GM23338 (cell line): ENCODE data around the gene KRT79. TPM values are rescaled to one million over a fixed set of nuclear protein-coding genes. Genes with fewer than 3 reads are reported as not detected.

Source experiments
- ATAC-seq: fragments of 200-7000 bp; cut with Tn5 transposase; 3 replicates; pipeline ENCODE4 v1.9.1; 2020
- DNase-seq: peaks from one replicate; pipeline ENCODE4 v3.0.0-alpha.2; 2015; ENCODE audit warnings: low spot score
- H2AFZ ChIP-seq: fragments of 200-600 bp; sonication (generic); 2 replicates; pipeline ENCODE4 v1.8.0; 2016; ENCODE audit warnings: antibody characterized with exemption, mild to moderate bottlenecking, moderate library complexity
- H3F3A ChIP-seq: fragments of 200-600 bp; sonication (generic); replicated peaks from 2 replicates; pipeline ENCODE4 v1.8.0; 2017; ENCODE audit warnings: antibody characterized with exemption, mixed run types, low read depth
- H3K27ac ChIP-seq: fragments of 200-600 bp; sonication (generic); 2 replicates; pipeline ENCODE4 v1.6.1; 2016; ENCODE audit warnings: low read depth
- H3K27me3 ChIP-seq: fragments of 200-600 bp; sonication (generic); 2 replicates; pipeline ENCODE4 v1.8.0; 2016; ENCODE audit warnings: mild to moderate bottlenecking, mixed run types, moderate library complexity; ENCODE audit not compliant: insufficient read depth
- H3K36me3 ChIP-seq: fragments of 200-600 bp; sonication (generic); 2 replicates; pipeline ENCODE4 v1.8.0; 2016; ENCODE audit warnings: mild to moderate bottlenecking; ENCODE audit not compliant: insufficient read depth
- H3K4me1 ChIP-seq: fragments of 200-600 bp; sonication (generic); 2 replicates; pipeline ENCODE4 v1.8.0; 2016; ENCODE audit warnings: mild to moderate bottlenecking, moderate library complexity; ENCODE audit not compliant: insufficient read depth
- H3K4me2 ChIP-seq: fragments of 200-600 bp; sonication (generic); 2 replicates; pipeline ENCODE4 v1.7.1; 2017; ENCODE audit warnings: mixed run types
- H3K4me3 ChIP-seq: fragments of 200-600 bp; sonication (generic); 2 replicates; pipeline ENCODE4 v1.6.1; 2016; ENCODE audit warnings: mixed run types
- H3K79me2 ChIP-seq: fragments of 200-600 bp; sonication (generic); replicated peaks from 2 replicates; pipeline ENCODE4 v1.8.0; 2017; ENCODE audit warnings: mild to moderate bottlenecking; ENCODE audit not compliant: insufficient read depth
- H3K9me2 ChIP-seq: fragments of 200-600 bp; sonication (generic); 2 replicates; pipeline ENCODE4 v1.8.0; 2017; ENCODE audit not compliant: insufficient read depth
- H4K20me1 ChIP-seq: fragments of 200-600 bp; sonication (generic); replicated peaks from 2 replicates; pipeline ENCODE4 v1.8.0; 2017; ENCODE audit warnings: mild to moderate bottlenecking; ENCODE audit not compliant: insufficient read depth
- H3K27ac Mint-ChIP-seq: 2 replicates; pipeline ENCODE4 v1.8.0; 2020; ENCODE audit warnings: inconsistent platforms, mild to moderate bottlenecking, moderate library complexity, mixed read lengths
- H3K27me3 Mint-ChIP-seq: 3 replicates; pipeline ENCODE4 v1.8.0; 2022; ENCODE audit warnings: low read depth, mild to moderate bottlenecking, moderate library complexity, mixed read lengths, inconsistent platforms; ENCODE audit not compliant: insufficient read depth, poor library complexity
- H3K36me3 Mint-ChIP-seq: 3 replicates; pipeline ENCODE4 v1.8.0; 2021; ENCODE audit warnings: low read depth, mild to moderate bottlenecking, inconsistent platforms, moderate library complexity, mixed read lengths
- H3K4me1 Mint-ChIP-seq: 3 replicates; pipeline ENCODE4 v1.8.0; 2020; ENCODE audit warnings: mild to moderate bottlenecking, inconsistent platforms, mixed read lengths
- H3K4me3 Mint-ChIP-seq: 3 replicates; pipeline ENCODE4 v1.8.0; 2021; ENCODE audit warnings: moderate library complexity, mild to moderate bottlenecking, inconsistent platforms, mixed read lengths
- H3K9me3 Mint-ChIP-seq: 3 replicates; pipeline ENCODE4 v1.8.0; 2020; ENCODE audit warnings: moderate library complexity, mild to moderate bottlenecking, inconsistent platforms, mixed read lengths
- CREB1 ChIP-seq: fragments of 250-450 bp; sonication (Bioruptor Pico); IDR thresholded peaks from 2 replicates; pipeline ENCODE4 v1.5.0; 2020; ENCODE audit warnings: low read depth, mild to moderate bottlenecking, moderate library complexity
- CTCF ChIP-seq, 2 experiments: fragments of 200-600 bp in 1 of 2; sonication (generic) in 1 of 2; conservative IDR thresholded peaks; 2 replicates each; pipeline versions ENCODE4 v1.5.1 to v1.6.1; 2016 to 2017; ENCODE audit warnings: antibody characterized with exemption in 2 of 2, low read depth in 2 of 2, mild to moderate bottlenecking in 2 of 2, moderate library complexity in 1 of 2
- ETS1 ChIP-seq: IDR thresholded peaks from 2 replicates; pipeline ENCODE4 v1.6.1; 2016; ENCODE audit warnings: antibody characterized with exemption
- EZH2 ChIP-seq: fragments of 200-600 bp; sonication (generic); IDR thresholded peaks from one replicate; pipeline ENCODE4 v1.8.0; 2017; ENCODE audit warnings: antibody characterized with exemption, mild to moderate bottlenecking, low read depth; ENCODE audit not compliant: unreplicated experiment
- EZH2phosphoT487 ChIP-seq: fragments of 200-600 bp; sonication (generic); IDR thresholded peaks from one replicate; pipeline ENCODE4 v1.8.1; 2018; ENCODE audit warnings: antibody characterized with exemption; ENCODE audit not compliant: unreplicated experiment
- JUNB ChIP-seq: IDR thresholded peaks from one replicate; pipeline ENCODE4 v1.6.1; 2016; ENCODE audit warnings: antibody characterized with exemption; ENCODE audit not compliant: unreplicated experiment
- NANOG ChIP-seq: IDR thresholded peaks from 2 replicates; pipeline ENCODE4 v1.6.1; 2016; ENCODE audit warnings: antibody characterized with exemption, borderline replicate concordance
- POLR2AphosphoS5 ChIP-seq: IDR thresholded peaks from 2 replicates; pipeline ENCODE4 v1.6.1; 2016; ENCODE audit warnings: antibody characterized with exemption, low read depth
- REST ChIP-seq: IDR thresholded peaks from one replicate; pipeline ENCODE4 v1.6.1; 2018; ENCODE audit warnings: antibody characterized with exemption; ENCODE audit not compliant: unreplicated experiment
- STAT1 ChIP-seq: IDR thresholded peaks from one replicate; pipeline ENCODE4 v1.6.1; 2016; ENCODE audit warnings: antibody characterized with exemption; ENCODE audit not compliant: unreplicated experiment
- ZNF114 ChIP-seq: fragments of 250-450 bp; sonication (Bioruptor Pico); IDR thresholded peaks from 2 replicates; pipeline ENCODE4 v1.5.0; 2020; ENCODE audit warnings: mild to moderate bottlenecking, moderate library complexity
- ZNF331 ChIP-seq: fragments of 250-450 bp; sonication (Bioruptor Pico); IDR thresholded peaks from 2 replicates; pipeline ENCODE4 v1.5.0; 2020; ENCODE audit warnings: low read depth, mild to moderate bottlenecking, moderate library complexity
- ZNF462 ChIP-seq: fragments of 250-450 bp; sonication (Bioruptor Pico); IDR thresholded peaks from 2 replicates; pipeline ENCODE4 v1.5.0; 2020; ENCODE audit warnings: mild to moderate bottlenecking, moderate library complexity
- polyA plus RNA-seq: library from polyadenylated mRNA; unstranded; fragments of >200 nt; fragmentation: Nextera tagmentation; extraction: Ambion mirVana; gene quantifications from 2 replicates; pipeline ENCODE4 v1.2.1, GENCODE V29; 2016
- total RNA-seq: library from RNA; depleted of rRNA; stranded (reverse); fragments of >200 nt; shearing (Covaris generic); gene quantifications from 2 replicates; pipeline ENCODE4 v1.2.3, GENCODE V29; 2014

KRT79 gene
- total and polyA plus RNA-seq, 2 experiments from 2014 or later = 0.21 TPM; not detected in 1

- Histone ChIP-seq H2AFZ (no peak overlapping the region), H4K20me1 (no peaks in the 10 kb centered on the region), H3K27ac (no peak overlapping the region), H3F3A (no peaks in the 10 kb centered on the region), H3K79me2 (no peaks in the 10 kb centered on the region), H3K4me3 (no peak overlapping the region), H3K9me2 (no peaks in the 10 kb centered on the region), H3K4me1 (no peaks in the 10 kb centered on the region), H3K4me2 (no peak overlapping the region), H3K36me3 (no peaks in the 10 kb centered on the region), H3K27me3 (no peaks in the 10 kb centered on the region)
- H3K27me3 Mint-ChIP-seq = no peaks in the 10 kb centered on the region
- no peak for ATAC-seq
- H3K27ac Mint-ChIP-seq = no peak overlapping the region
- no peak for DNase-seq
- TF ChIP-seq CREB1 = no peak
- TF ChIP-seq ZNF331 (CRISPR knock-in tag) = no peak
- TF ChIP-seq POLR2AphosphoS5 = no peak
- no peak for TF ChIP-seq ZNF114
- TF ChIP-seq NANOG = no peak
- no peak for TF ChIP-seq EZH2
- no peak for TF ChIP-seq ZNF462 (CRISPR knock-in tag)
- TF ChIP-seq EZH2phosphoT487 = no peak
- TF ChIP-seq STAT1 = no peak
- no peak for TF ChIP-seq CTCF (conservative IDR thresholded peaks at IDR 0.05; ENCODE audit: low read depth in 2 of 2)
- no peak for TF ChIP-seq JUNB
- TF ChIP-seq REST = no peak
- TF ChIP-seq ETS1 = no peak
- H3K4me3 Mint-ChIP-seq = no peak overlapping the region
- no peaks in the 10 kb centered on the region for H3K9me3 Mint-ChIP-seq
- H3K36me3 Mint-ChIP-seq = no peaks in the 10 kb centered on the region
- no peaks in the 10 kb centered on the region; the same call in 2 of the 3 replicates for H3K4me1 Mint-ChIP-seq
Observed at GRCh38 chr12:52783563-52784316, 50.4 kb downstream of the KRT79 start.
